Rectal smooth muscle tissue (tissue), 1 donor: ENCODE data around the gene ROBO3.
A peak's percentile ranks its signal among the peaks of the same experiment; 100 is the strongest.

Source experiments
- H3K27ac ChIP-seq: one replicate; pipeline ENCODE4 v1.7.0; 2013; ENCODE audit warnings: low read depth, low read length, inconsistent platforms
- H3K27me3 ChIP-seq: one replicate; pipeline ENCODE4 v1.7.0; 2013; ENCODE audit warnings: low read length; ENCODE audit not compliant: control insufficient read depth, insufficient read depth
- H3K36me3 ChIP-seq: one replicate; pipeline ENCODE4 v1.7.0; 2013; ENCODE audit warnings: low read length; ENCODE audit not compliant: control insufficient read depth, insufficient read depth
- H3K4me1 ChIP-seq: one replicate; pipeline ENCODE4 v1.7.0; 2013; ENCODE audit warnings: low read length; ENCODE audit not compliant: control insufficient read depth, insufficient read depth
- H3K4me3 ChIP-seq: one replicate; pipeline ENCODE4 v1.7.0; 2013; ENCODE audit warnings: low read length
- H3K9ac ChIP-seq: one replicate; pipeline ENCODE4 v1.7.0; 2013; ENCODE audit warnings: low read length

Gene ROBO3

GRCh38 chr11:124863137-124863825 lies 2.0 kb upstream of the ROBO3 start:
- H3K27me3 ChIP-seq, result peaks cover 42% of the 10 kb centered on the region
- peak overlapping the region; percentile 29 for H3K4me3 ChIP-seq
- H3K9ac ChIP-seq, result no peak overlapping the region
- no peaks in the 10 kb centered on the region for H3K36me3 ChIP-seq
- H3K27ac ChIP-seq, result no peak overlapping the region
- peaks cover 7% of the 10 kb centered on the region for H3K4me1 ChIP-seq

DNA sequence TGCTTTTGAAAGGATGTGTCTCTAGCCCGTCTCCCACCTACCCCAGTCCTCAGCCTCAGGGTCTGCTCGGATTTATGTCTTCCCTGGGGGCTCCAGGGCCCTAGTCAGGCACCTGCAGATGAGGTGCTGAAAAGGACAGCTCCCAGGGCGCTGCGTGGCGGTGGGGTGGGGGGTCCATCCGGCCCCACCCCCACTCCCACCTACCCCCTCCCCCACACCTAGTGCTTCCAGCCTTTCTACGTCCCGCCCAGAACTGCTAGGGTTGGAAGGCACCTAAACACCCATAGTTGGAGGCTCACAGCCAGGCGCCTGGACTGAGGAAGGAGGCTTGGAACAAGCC lies 1.4 kb upstream of the ROBO3 start:
- no peak overlapping the region for H3K9ac ChIP-seq
- peaks cover 7% of the 10 kb centered on the region for H3K4me1 ChIP-seq
- H3K4me3 ChIP-seq, result no peak overlapping the region
- no peaks in the 10 kb centered on the region for H3K36me3 ChIP-seq
- peaks cover 46% of the 10 kb centered on the region for H3K27me3 ChIP-seq
- no peak overlapping the region for H3K27ac ChIP-seq

DNA sequence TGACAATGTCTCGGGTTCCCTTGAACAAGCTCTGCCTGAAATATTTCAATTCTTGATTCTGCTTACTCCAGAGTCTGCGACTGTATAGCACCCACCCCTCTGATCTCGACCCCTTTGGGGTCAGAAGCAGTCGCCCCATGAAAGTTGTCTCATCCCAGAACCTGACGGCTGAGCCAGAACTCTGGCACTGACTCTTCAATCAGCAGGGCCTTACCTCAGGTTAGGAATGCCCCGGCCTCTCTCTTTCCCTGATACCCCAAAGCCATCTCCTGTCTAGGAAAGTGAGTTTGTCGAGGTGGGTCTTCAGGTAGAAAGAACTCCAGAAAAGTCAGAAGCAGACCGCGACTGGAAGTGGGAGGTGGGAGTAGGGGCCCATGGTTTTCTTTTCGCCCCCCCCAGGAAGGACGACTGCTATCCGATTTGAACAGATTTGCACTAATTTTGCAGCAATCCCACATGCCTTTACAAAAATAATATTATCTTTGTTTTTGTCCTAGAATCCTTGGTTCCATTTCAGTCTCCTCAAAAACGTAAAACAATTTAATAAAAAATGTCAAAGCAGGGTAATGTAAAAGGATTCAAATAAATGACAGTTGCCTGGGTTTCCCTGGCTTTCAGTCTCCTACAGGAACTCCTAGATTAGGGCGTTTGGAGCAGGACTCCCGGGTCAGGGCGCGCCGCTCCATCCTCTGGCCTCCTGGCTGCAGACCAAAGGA lies 898 bp upstream of the ROBO3 start:
- Histone ChIP-seq H3K4me1 (peaks cover 7% of the 10 kb centered on the region), H3K27ac (no peak overlapping the region), H3K36me3 (no peaks in the 10 kb centered on the region), H3K9ac (no peak overlapping the region), H3K27me3 (peaks cover 52% of the 10 kb centered on the region), H3K4me3 (no peak overlapping the region)

GRCh38 chr11:124864892-124865180 lies 396 bp upstream of the ROBO3 start:
- no peak overlapping the region for H3K4me3 ChIP-seq
- peaks cover 56% of the 10 kb centered on the region for H3K27me3 ChIP-seq
- no peaks in the 10 kb centered on the region for H3K36me3 ChIP-seq
- H3K27ac ChIP-seq, result no peak overlapping the region
- peaks cover 7% of the 10 kb centered on the region for H3K4me1 ChIP-seq
- H3K9ac ChIP-seq, result no peak overlapping the region

DNA sequence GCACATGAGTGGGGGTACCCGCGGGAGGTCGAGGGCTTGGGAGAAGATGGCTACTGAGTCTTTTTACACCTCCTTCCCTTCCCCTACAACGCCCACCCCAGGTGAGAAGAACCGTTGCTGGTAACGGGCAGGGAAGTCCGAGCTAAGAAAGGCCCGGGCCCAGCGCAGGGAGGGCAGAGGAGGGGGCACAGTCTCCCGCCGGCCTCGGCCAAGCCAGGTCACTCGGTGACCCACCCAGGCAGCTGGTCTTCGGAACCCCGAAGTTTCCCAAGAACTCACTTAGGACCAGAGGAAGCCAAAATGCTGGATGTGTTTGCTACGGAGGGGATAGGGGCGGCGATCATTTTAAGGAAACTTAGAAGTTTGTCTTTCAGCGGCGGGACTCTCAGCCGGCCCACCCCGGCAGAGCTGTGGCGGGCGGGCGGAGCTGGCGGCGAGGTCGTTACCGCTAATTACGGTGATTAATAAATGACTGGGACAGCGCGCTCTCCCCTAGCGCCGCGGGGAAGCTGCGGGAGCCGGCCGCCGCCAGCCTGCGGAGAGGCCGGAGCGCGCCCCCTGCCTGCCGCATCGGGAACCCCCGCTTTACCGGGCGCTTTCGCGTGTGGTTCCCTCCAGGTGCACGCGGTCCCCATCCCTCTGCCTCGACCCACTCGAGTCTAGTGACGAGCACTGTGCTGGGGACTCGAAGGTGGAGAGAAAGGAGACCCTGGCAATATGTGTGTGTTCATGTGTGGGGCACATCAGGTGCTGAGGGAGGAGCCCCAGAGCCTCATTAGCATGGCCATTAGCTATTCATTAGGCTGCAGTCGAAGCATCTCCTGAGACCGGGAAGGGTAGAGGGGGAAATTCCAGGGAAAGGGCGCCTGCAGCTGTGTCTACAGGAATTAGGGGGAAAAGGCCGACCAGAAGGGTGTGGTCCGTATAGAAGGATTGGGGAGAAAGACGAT lies 945 bp downstream of the ROBO3 start:
- H3K27me3 ChIP-seq, result peaks cover 67% of the 10 kb centered on the region
- H3K4me1 ChIP-seq, result peaks cover 7% of the 10 kb centered on the region
- no peak overlapping the region for H3K4me3 ChIP-seq
- H3K27ac ChIP-seq, result no peak overlapping the region
- H3K36me3 ChIP-seq, result no peaks in the 10 kb centered on the region
- H3K9ac ChIP-seq, result no peak overlapping the region

GRCh38 chr11:124867700-124868099 lies 2.5 kb downstream of the ROBO3 start:
- H3K27ac ChIP-seq, result no peak overlapping the region
- H3K4me3 ChIP-seq, result no peak overlapping the region
- H3K9ac ChIP-seq, result no peak overlapping the region
- peaks cover 7% of the 10 kb centered on the region for H3K4me1 ChIP-seq
- peaks cover 68% of the 10 kb centered on the region for H3K27me3 ChIP-seq
- H3K36me3 ChIP-seq, result no peaks in the 10 kb centered on the region

DNA sequence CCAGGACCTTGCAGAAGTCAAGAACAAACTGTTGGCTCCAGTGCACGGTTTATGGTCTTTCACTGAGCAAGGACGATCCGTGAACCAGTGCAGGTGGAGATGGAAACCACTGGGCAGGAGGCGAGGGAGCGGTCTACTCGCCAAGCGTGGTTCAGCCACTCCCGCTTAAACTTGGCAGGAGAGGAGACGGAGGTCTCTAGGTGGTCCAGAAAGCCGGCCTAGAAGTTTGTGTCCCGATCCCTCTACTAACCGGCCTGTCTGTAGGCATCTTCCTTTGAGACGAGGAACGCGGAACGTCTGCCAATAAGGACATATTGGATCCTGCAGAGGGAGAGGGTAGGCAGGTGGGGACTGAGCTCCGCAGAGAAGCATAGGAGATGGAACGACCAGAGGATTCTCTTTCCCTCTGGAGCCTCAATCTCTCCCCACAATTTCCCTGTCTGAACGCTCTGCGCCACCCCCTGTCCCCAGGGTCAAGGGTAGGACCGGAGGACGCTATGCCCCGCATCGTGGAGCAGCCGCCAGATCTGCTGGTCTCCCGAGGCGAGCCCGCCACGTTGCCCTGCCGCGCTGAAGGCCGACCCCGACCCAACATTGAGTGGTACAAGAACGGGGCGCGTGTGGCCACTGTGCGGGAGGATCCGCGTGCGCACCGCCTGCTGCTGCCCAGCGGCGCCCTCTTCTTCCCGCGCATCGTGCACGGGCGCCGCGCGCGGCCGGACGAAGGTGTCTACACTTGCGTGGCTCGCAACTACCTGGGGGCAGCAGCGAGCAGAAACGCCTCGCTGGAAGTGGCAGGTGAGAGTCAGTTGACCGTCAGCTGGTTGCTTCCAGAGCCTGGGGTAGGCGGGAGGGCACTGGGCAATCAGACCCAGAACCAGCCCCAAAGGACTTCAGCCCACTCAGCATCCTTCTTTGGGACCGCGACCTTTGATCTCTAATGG lies 3.4 kb downstream of the ROBO3 start:
- no peak overlapping the region for H3K9ac ChIP-seq
- H3K4me3 ChIP-seq, result no peak overlapping the region
- H3K27ac ChIP-seq, result no peak overlapping the region

GRCh38 chr11:124869331-124869730 lies 4.1 kb downstream of the ROBO3 start:
- Histone ChIP-seq H3K36me3 (no peaks in the 10 kb centered on the region), H3K27ac (no peak overlapping the region), H3K27me3 (peaks cover 62% of the 10 kb centered on the region), H3K4me3 (no peak overlapping the region), H3K9ac (no peak overlapping the region), H3K4me1 (peaks cover 7% of the 10 kb centered on the region)

More for the DNA sequence above, 3.4 kb downstream of the ROBO3 start:
- H3K36me3 ChIP-seq, result no peaks in the 10 kb centered on the region
- H3K27me3 ChIP-seq, result peaks cover 67% of the 10 kb centered on the region
- H3K4me1 ChIP-seq, result peaks cover 7% of the 10 kb centered on the region

DNA sequence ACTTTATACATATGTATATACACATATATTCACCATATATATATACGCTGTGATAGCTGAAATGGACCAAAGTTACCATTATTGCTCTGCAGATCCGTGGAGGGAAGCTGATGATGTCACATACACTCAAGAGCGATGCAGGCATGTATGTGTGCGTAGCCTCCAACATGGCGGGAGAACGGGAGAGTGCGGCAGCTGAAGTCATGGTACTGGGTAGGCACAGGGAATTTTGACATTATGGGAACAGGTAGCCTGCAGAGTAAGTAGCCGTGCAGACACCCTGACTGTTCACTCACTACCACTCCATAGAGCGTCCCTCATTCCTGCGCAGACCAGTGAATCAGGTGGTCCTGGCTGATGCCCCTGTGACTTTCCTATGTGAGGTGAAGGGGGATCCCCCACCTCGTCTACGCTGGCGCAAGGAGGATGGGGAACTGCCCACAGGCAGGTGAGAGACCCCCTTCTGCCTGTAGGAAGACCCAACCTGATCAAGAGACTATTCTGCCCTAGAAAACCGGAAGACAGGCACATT lies 4.7 kb downstream of the ROBO3 start:
- no peak overlapping the region for H3K4me3 ChIP-seq
- H3K9ac ChIP-seq, result peak overlapping the region; percentile 10
- H3K36me3 ChIP-seq, result no peaks in the 10 kb centered on the region
- peaks cover 7% of the 10 kb centered on the region for H3K4me1 ChIP-seq
- peaks cover 57% of the 10 kb centered on the region for H3K27me3 ChIP-seq
- H3K27ac ChIP-seq, result no peak overlapping the region

- Histone ChIP-seq H3K4me3 (no peak overlapping the region), H3K9ac (peak overlapping the region; percentile 10), H3K4me1 (peaks cover 6% of the 10 kb centered on the region), H3K27me3 (peaks cover 53% of the 10 kb centered on the region), H3K27ac (no peak overlapping the region), H3K36me3 (no peaks in the 10 kb centered on the region)
Measured at GRCh38 chr11:124870430-124870829, 5.2 kb downstream of the ROBO3 start.

GRCh38 chr11:124872280-124872679 lies 7.0 kb downstream of the ROBO3 start:
- Histone ChIP-seq H3K4me3 (no peak overlapping the region), H3K27me3 (peaks cover 37% of the 10 kb centered on the region), H3K9ac (no peak overlapping the region), H3K36me3 (no peaks in the 10 kb centered on the region), H3K4me1 (no peaks in the 10 kb centered on the region), H3K27ac (no peak overlapping the region)
